GM20431 (cell line): ENCODE results near the gene XRN1.
"Not testable (repeated sequence)": the region's sequence is repeated elsewhere in the genome, so short reads cannot be mapped to it uniquely, and the experiment has no call there.

Source experiments
- in situ Hi-C: fragments of 300-500 bp; cut with MseI, MboI; formaldehyde crosslinking; loops from one replicate; pipeline ENCODE4 v1.15.0; 2020; ENCODE audit warnings: low sequenced_read_pairs; ENCODE audit not compliant: unreplicated experiment

Gene XRN1, protein sequence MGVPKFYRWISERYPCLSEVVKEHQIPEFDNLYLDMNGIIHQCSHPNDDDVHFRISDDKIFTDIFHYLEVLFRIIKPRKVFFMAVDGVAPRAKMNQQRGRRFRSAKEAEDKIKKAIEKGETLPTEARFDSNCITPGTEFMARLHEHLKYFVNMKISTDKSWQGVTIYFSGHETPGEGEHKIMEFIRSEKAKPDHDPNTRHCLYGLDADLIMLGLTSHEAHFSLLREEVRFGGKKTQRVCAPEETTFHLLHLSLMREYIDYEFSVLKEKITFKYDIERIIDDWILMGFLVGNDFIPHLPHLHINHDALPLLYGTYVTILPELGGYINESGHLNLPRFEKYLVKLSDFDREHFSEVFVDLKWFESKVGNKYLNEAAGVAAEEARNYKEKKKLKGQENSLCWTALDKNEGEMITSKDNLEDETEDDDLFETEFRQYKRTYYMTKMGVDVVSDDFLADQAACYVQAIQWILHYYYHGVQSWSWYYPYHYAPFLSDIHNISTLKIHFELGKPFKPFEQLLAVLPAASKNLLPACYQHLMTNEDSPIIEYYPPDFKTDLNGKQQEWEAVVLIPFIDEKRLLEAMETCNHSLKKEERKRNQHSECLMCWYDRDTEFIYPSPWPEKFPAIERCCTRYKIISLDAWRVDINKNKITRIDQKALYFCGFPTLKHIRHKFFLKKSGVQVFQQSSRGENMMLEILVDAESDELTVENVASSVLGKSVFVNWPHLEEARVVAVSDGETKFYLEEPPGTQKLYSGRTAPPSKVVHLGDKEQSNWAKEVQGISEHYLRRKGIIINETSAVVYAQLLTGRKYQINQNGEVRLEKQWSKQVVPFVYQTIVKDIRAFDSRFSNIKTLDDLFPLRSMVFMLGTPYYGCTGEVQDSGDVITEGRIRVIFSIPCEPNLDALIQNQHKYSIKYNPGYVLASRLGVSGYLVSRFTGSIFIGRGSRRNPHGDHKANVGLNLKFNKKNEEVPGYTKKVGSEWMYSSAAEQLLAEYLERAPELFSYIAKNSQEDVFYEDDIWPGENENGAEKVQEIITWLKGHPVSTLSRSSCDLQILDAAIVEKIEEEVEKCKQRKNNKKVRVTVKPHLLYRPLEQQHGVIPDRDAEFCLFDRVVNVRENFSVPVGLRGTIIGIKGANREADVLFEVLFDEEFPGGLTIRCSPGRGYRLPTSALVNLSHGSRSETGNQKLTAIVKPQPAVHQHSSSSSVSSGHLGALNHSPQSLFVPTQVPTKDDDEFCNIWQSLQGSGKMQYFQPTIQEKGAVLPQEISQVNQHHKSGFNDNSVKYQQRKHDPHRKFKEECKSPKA (N-terminal part only)

DNA sequence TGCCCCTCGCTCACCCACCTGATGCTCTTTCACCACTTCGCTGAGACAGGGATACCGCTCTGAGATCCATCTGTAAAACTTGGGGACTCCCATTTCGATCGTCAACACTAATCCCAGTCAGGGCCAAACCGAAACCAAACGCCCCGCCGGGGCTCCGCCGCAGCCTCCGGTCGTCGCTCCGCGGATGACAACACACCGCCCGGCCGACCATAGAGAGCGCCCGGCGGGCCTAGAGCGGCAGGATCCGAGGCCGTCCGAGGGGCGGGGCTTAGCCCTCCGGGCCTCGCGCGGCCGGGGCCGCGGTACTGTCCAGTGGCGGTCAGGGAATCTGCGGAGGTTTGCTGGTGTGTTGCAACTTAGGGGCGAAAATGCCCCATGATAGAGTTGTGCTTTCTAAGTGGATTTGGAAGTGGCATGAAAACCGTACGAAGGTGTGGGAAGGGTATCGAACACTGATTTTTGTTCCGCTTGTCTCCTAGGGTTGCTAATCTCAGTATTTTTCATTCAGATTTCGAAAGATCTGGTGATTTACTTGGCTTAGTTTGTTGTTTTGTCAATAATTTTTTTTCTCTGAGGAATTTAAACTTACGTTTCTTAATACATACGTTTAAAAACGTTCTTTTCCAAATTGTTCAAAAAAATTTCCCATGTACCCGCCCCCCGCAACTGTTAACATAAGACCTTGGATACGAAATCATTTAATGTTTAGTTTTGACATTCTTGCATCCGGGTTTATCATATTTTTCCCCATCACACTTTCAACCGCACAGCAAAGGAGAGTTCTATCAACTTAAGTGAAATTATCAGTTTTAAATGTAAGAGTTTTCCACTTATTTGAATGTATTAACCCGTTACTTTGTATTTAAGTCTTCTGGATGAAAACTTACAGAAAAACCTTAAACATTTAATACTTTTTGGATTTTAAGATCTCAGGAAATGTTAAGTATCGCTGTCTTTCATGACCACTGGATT, at the start of gene XRN1:
XRN1 (minus strand) TSS at position 186 of the 972 bp plus-strand sequence; CDS start at position 93, 93 bp downstream.
- in situ Hi-C loops = no loop called here

DNA sequence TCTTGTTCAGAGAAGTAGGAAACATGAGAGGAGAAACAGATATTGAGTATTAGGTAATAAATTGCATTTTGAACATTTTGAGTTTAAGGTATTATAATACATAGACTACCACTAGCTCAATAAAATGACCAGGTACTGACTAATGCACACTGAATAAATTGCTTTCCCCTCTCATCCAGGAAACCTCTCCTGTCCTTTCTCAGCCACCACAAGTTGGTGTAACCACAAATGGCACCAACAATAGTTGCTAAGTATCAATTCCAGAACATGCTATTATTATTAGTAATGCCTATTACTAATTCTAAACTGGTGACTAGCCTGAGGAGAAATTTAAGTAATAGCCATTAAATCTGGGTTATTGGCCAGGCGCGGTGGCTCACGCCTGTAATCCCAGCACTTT, 47.3 kb upstream of the XRN1 start:
- in situ Hi-C loops = no loop called here

DNA sequence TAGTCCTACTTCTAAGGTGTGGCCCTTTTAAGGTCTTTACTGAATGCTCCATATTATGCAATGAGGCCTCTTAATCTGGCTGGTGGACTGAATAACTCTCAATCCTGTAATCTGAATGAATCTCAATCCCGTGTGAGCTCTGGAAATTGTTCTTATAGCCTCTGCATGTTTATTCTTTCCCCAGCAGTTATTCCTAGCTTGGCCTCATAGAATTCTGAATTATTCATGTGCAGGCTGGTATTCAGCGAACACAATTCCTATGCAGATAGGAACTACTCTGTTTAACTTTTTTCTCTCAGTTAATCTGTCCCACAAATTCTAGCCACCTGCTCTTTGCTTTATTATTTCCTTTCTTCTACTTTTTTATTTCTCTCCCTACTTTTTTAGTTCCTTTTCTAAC, 44.3 kb upstream of the XRN1 start:
- in situ Hi-C loops = no loop called here

DNA sequence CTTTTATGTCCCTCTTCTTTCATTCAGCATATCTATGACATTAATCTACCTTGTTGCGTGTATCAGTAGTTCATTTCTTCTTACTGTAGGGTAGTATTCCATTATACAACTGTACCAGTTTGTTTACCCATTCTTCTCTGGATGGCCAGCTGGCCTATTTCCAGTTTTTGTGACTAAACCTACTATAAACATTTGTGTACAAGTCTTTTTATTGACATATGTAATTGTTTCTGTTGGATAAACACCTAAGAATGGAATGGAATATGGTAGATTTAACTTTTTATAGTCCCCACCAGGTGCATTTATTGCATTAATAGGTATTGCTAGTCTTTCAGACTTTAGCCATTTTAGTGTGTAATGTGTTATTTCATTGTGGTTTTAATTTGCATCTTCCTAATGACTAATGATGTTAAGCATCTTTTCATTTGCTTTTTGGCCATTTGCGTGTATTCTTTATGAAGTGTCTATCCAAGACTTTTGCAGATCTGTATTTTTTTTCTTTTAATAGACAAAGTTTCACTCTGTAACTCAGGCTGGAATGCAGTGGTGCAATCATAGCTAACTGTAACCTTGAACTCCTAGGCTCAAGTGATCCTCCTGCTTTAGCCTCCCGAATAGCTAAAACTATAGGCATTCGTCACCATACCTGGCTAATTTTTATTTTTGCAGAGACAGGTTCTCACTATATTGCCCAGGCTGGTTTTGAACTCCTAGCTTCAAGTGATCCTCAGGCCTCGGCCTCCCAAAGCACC, 41.9 kb upstream of the XRN1 start:
- in situ Hi-C loops = no loop called here

DNA sequence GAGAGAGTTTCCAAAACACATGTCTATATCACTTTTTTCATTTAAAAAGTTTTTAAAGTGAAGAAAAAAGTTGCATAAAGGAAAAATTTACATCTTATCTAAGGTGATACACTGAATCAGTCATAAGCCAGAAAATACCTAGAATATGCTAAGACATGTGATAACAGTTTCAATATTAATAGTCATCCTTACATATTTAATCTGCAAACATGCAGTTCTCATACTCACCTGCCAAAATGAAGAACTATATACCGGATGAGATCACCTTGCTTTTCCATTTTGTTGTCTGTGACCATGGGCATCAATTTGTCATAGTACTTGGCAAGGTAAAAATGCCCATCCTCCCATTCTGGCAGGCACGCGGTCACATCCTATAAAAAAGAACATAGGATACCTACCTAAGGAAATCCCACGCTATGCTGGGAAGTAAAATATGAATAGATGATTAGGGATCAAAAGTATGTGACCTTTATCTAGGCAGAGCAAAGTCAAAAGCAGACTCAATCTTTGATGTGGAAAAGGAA, 37.1 kb upstream of the XRN1 start:
- in situ Hi-C loops = no loop called here

DNA sequence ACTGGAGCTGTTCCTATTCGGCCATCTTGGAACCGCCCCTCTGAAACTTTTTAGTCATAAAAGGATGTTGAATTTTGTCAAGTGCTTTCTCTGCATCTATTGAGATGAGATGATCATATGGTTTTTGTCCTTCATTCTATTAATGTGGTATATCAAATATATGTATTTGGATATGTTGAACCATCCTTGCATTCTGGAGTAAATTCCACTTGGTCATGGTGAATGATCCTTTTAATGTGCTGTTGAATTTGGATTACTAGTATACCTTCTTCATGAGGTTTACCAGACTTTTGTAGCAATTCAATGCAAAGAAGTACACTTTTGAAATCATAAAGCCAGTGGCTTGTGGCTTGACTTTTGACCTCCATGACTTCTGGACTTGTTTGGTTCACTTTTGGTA, 33.4 kb upstream of the XRN1 start:
- in situ Hi-C loops = no loop called here

DNA sequence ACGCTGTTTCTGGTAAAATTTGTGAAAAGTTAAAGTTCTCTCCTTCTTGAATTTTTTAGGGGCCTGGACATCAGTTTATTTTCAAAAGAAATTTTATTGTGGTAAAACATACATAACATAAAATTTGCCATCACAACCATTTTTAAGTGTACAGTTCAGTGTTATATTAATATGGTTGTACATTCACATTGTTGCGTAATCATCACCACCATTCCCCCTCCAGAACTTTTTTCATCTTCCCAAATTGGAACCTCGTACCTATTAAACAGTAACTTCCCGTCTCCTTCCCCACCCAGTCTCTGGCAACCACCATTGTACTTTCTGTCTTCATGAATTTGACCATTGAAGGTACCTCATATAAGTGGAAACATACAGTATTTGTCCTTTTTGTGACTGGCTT, 23.0 kb upstream of the XRN1 start:
- in situ Hi-C loops = no loop called here

DNA sequence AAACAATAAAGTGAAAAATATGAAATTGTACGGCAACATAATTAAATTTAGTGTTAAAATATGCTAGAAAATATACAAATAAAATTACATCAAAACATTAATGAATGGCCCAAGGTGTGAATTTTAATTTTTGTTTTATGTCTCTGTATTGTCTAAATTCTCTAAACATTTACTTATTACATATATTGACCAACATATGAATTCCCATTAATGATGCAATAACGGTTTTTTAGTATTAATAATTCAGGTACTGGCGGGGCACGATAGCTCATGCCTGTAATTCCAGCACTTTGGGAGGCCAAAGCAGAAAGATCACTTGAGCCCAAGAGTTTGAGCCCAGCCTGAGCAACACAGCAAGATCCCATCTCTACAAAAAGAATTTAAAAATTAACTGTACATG, 20.6 kb upstream of the XRN1 start:
- in situ Hi-C loops = no loop called here

DNA sequence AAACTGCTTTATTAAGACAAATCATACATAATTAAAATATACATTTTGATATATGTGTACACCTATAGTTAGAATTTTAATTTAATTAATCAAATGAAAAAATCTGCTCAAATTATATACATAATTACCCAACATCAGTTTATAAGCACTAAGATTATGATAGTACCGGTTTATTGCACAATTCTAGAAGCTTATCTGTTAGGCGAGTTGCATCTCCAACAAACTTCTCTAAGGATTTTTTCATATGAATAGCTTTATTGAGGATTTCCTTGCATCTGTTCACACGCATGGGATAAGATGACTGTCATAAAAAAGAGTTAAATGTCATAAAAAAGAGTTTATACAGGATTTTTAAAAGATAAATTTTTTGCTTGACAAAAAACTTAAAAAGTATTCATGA, 19.9 kb upstream of the XRN1 start:
- in situ Hi-C loops = no loop called here

DNA sequence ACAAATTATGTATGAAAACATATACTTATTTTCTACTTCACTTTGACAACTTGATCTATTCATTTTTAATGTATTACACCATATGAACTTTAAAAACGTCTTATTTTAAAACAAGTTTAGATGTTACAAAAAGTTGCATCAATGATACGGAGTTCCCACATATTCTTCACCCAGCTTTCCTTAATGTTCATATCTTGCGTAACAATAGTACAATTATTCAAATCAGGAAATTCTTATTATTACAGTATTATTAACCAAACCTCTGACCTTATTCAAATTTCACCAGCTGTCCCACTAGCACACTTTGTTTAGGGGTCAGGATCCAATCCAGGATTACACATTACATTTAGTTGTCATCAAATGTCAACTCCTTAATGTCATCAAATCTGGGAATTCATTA, 12.9 kb upstream of the XRN1 start:
- in situ Hi-C loops = no loop called here

DNA sequence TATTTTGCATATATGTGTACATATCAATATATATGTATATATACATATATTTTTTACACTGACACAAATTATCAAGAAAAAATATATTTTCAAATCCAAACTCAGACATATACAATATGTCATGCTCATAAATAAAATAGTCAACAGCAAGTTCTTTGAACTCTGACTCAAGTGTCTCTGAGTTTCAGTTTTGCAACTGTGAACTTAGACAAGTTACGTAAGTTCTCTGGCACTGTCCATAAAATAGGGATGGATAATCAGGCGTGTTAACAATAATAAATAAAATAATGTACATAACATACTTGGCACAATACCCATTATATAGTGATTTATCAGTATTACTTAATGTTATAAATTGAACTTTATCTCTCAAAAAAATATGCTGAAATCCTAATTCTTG, 12.1 kb upstream of the XRN1 start:
- in situ Hi-C loops = no loop called here

DNA sequence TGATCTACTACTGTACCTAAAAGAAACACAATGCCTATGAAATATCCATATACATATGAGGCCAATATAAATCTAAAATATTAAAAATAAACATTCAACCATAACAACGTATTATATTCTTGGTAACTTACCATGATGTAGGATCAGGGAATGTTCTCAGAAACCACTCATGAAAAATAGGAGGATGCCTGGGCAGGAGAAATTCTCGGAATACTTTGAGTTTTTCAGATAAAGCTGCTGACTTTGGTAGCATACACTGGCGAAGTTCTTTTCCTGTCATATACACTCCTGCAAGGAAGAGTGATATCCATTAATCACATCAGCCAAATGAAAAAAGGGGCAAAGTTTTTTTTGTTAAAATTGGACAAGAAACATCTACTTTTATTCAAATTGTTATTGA, 11.3 kb upstream of the XRN1 start:
- in situ Hi-C loops = no loop called here

DNA sequence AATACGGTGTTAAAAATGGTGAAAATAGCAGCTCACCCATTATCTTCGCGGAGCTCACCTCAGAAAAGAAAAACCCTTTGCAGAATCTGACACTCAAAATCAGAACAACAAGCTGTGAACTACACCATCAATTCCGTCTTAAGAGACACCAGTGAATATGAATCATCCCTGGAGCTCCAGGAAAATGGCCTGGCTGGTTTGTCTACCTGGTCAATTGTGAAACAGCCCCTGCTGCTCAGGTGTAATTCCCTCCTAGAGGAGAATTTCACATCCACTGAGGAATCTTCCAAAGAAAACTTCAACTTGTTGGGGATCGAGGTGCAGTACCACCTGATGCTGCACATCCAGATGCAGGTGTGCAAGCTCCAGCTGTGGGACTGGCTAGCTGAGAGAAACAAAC, 3.0 kb upstream of the XRN1 start:
- in situ Hi-C loops = no loop called here

DNA sequence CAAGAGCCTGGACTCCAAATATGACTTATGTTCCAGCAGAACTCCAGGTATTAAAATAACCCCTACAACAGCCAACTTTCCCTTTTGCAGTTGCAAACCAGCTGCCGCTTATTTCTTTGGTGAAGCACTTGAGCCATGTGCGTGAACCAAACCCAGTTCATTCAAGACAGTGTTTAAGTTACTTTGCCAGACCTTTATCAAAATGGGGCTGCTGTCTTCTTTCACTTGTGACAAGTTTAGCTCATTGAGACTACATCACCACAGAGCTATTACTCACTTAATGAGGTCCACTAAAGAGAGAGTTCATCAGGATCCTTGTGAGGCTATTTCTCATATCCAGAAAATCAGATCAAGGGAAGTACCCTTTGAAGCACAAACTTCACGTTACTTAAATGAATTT, 2.4 kb upstream of the XRN1 start:
- in situ Hi-C loops = no loop called here

DNA sequence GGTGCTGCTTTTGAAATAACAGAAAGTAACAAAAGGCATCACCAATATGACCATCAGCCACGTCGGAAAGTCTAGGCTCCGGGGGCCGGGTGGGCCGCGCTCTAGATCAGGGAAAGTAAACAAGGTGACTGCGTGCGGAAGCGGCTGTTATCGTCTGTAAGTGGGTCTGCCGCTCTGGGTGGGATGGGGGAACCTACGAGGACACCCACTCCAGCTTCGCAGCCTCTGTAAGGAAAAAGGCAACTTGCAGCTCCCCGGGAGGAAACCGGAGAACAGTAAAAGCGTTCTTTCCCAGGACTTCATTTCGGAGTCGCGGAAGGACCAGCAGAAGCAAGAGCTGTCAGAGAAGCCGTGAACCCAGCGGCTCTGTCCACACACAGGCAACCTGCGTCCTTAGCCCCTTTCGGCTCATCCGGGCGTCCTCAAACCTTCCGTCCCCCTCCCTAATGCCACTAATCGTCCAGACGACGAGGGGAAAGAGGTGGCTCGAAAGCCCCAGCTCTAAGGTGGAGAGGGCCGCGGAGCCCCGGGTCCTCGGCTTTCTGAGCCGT, 461 bp downstream of the XRN1 start:
- in situ Hi-C loops = no loop called here

DNA sequence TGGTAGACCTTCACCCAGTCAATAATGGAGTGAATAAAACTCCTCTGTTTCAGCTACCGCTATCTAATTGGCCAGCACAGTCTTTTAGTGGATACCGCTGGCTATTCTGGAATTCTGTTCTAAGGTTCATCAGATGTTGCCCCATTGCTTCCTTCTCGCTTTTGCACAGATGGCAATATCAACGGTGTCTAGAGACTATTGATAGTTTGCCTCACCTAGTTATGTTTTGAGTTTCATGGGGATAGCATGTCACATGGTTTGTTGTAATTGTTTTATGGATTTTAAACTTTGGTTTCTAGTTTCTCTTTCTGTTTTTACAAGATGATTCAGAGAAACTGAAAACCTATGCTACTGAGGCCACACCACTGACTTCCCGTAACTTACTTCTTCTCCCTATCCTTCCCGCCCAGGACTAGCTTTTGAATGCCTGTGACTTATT, 2.0 kb downstream of the XRN1 start:
- in situ Hi-C loops = no loop called here

DNA sequence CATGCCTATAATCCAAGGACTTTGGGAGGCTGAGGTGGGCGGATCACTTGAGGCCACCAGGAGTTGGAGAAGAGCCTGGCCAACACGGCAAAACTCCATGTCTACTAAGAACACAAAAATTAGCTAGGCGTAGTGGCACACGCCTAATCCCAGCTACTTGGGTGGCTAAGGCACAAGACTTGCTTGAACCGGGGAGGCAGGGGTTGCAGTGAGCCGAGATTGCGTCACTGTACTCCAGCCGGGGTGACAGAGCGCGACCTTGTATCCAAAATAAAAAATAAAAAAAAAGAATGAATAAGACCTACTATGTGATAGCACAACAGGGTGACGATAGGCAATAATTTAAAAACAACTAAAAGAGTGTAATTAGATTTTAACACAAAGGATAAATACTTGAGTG, 3.5 kb downstream of the XRN1 start:
- in situ Hi-C loops = no loop called here

DNA sequence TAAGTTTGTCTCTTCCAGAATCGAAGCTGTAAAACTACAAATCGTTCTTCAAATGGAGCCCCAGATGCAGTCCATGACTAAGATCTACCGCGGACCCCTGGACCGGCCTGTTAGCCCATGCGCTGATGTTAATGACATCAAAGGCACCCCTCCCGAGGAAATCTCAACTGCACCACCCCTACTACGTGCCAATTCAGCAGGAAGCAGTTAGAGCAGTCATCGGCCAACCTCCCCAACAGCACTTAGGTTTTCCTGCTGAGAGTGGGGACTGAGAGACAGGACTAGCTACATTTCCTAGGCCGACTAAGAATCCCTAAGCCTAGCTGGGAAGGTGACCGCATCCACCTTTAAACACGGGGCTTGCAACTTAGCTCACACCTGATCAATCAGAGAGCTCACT, 4.8 kb downstream of the XRN1 start:
- in situ Hi-C loops = not testable (repeated sequence)
